HG03354 (cell line): ENCODE data around the gene CALML5.

Experiments
- ATAC-seq: cut with Tn5 transposase; IDR thresholded peaks from one replicate; pipeline ENCODE4 v1.9.1; 2021; ENCODE audit warnings: mild to moderate bottlenecking; ENCODE audit not compliant: unreplicated experiment, poor library complexity, severe bottlenecking

Gene CALML5

DNA sequence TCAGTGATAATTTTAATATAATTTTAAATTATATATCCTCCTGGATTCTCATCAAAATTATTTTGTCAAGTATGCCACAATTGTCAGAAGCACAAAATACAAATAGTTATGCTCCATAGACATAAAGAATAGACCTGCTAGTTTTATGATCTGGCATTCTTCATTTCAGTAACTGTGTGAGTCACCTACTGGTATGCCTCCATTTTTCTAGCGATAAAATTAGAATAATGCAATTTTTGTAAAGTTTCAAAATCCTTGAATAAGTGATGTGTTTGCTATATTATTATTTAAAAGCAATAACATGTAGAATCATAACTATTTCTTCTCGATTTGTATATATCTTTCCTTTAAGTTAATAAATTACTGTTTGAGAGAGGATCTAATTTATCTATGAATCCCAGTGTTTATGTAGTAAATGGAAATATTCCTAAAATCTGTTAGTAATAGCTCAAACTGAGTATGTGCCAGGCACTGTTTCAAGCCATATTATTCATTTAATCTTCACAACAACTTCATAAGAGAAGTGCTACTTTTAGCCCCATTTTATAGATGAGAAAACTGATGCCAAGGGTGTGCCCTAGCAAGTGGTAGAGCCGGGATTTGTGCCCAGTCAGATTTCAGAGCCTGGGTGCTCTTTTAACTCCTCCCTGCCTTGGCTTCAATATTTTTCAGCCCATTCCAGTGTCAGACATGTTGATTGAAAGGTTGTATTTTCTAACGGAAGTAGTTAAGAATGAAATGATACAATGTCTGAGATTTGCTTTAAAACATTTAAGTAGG, 48.6 kb downstream of the CALML5 start:
- ATAC-seq: no peak

GRCh38 chr10:5449823-5450222, 49.5 kb downstream of the CALML5 start:
- ATAC-seq: no peak

GRCh38 chr10:5449227-5449626, 50.1 kb downstream of the CALML5 start:
- ATAC-seq: no peak
